TTC549 (cell line): ENCODE data around the gene LRTM2.

Source experiments
- FAIRE-seq: peaks from 2 replicates; lab custom pipeline; 2012; peaks lifted over from hg19 to GRCh38; lab: Jason Lieb, UNC

The LRTM2 gene

DNA sequence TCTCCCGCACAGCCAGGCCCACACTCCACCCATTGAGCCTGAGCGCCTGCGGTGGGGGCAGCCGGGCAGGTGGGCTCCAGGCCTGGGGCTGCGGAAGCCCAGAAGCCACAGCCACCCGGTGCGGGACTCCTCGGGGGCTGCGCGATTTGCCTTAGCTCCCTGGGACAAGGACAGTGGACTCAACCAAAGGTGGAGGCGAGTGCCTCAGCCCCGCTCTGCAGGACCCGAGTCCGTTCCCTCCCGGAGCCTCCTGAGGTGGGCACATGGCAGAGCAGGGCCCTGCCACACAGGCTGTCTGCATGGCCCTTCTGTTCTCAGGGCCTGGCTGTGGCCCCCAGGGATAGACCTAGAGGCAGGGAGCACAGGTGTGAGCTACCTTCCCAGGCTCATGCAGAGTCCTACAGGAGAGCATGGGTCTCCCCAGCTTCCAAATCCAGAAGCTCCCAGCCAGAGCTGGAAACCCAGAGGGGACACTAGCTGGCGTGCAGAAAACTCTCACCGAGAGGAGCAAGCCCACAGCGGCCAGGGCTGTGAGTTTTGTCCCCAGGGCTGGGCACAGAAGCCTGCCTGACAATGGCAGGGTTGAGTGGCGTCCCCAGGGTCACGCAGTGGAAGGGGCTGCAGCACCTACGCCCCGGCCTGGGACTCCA is 22.2 kb upstream of the LRTM2 start:
- no peak for FAIRE-seq

DNA sequence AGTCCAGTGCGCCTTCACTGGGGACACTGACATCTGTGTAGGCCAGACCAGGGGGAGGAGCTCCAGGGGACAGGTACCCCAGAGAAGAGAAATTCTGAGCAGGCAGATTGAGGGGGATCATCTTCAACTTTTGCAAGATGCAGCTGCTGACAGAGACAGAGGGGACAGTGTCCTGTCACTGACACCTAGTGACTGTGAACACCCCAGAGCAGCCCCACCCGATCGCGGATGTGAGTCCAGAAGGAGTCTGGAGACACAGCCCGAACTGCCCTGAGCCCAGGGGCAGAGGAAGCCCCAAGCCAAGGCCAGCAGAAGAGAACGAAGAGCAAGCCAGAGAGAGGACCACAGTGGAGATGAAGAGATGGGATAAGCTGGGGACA is 21.7 kb upstream of the LRTM2 start:
- no peak for FAIRE-seq

DNA sequence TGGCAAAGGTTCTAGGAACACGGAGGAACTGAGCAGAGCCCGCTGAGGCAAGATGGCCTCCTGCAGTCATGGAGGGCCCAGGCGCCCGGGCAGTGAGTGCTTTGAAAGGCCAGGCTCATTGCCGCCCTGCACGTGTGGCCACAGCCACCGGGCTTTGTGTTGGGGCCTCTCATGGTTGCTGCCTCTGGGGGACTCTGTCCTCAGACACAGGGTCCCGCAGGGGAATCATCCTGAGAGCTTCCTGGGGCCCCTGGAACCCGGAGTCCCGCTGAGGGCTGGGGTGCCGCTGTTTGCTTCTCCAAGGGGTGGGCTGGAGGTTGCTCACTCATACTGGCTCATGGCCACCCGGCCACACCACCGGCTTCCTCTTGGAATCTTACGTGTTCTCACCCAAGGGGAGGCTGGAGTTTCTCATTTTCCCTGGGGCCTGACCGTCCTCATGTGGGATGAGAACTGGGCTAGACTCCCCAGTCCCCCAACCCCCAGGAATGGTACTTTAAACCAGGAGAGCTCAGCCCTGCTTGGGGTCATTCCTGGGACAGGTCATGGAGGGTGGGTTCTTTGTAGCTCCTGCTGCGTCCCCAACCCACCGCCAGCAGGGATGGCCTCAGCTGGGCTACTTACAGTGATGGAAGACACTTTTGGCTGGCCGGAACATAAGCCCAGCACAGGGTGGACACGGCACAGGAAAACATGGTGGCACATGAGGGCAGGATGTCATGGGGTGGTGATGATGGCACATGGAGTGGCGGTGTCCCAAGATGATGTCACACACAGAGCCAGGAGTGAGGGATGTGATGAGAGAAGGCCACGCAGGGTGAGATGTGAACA is 21.1 kb upstream of the LRTM2 start:
- no peak for FAIRE-seq

DNA sequence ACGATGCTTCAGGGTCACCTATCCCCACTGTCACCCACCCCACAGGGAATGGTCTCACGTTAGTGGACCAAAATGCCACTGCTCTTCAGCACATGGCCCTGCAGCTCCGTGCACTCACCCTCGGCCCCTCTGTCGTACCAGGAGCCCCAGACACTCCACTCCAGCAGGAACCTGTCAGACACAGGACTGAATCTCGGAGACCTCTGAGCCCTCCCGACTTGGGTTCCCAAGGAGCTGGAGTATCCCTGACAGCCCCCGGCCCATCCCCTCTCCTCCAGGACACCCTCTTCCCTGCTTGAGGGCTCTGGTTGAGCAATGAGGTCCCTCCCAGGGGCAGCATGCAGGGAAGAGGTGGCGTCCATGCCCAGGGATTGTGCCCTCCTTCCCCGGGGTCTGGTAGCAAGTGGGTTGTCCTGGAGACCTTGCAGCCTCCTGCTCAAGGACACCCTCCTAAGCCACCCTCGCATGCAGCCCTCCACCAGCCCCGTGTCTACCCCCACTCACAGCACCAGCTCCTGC is 20.4 kb upstream of the LRTM2 start:
- no peak for FAIRE-seq

DNA sequence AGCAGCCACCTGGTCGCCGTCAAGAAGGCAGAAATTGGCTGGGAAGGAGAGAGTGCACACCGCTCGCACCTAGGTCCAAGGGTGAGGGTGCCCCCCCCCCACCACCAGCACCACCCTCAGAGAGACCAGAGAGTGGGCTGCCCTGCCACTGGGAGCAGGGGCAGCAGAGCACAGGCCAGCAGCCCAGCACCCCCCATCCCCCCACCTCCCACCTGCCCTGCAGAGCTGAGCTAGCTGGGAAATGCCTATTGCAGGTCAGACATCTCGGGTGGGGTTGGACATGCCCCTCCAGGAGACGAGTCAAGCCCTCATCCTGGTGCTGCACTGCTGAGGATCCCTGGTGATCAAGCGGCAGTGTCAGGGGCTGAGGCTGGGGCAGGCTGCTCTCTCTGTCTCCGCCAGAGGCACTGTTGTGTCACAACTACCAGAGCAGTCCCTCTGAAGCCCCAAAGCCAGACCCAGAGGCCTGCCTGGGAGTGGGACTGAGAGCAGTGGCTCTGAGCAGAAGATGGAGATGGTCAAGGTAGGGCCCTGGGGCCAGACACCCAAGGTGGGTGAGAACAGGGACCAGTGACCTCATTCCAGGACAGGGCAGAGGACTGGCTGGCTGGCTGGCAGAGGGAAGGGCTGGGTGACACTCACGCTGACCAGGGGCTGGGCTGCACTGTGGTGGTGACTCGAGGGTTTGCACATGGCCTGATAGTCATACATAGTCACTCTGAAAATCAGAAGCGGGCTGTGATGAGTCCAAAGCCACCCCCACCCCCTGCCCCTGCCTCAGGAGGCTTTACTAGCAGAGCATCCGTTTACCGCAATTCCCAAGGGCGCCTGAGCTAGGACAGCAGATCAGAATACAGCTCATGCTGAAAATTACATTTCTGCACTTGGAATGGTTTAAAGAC is 19.7 kb upstream of the LRTM2 start:
- no peak for FAIRE-seq

DNA sequence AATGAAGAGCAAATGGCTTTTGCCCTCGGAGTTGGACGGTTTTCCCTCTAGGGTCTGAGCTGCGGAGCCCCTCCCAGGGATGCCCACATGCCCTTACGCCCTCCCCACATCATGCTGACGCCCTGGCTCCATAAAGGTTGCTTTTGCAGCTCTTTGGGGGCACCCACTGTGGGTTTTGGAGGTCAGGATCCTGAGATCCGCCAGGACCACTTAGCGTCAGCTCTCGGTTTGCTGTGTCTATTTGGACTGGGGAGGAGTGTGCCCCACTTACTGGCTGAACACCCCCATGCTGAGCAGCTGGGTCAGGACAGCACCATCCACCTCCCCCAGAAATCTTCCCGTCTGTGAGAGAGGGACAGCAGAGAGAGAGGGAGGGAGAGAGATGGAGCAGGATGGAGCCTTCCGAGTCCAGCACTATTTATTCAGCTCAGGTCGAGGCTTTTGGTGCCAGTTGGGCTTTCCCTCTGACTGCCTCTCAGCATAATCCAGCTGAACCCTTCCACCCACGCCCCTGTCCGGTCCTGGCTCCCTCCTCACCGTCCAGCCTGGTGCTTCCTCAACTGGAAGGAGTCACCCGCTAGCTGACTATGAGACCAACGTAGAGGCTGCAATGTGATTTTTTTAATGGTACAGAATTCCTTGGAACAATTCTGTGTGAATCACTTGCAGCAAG is 18.9 kb upstream of the LRTM2 start:
- no peak for FAIRE-seq

DNA sequence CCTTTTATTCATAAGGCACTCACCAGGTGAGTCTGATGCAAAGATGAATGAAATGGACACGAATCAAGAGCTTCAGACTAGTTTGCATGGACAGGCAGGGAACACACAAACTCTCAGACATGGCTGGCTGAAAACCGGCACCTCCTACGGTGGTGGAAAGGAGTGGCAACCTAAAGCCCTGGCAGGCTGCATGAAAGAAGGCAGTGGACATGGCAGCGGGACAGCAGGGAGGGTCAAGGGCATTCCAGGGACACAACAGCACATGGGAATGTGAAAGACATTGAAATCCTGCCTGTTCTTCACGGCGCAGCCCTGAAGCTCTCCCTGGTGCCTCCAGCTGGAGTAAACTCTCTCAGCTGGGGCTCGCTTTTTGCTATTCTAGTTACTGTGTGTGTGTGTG is 16.6 kb upstream of the LRTM2 start:
- FAIRE-seq, result no peak

DNA sequence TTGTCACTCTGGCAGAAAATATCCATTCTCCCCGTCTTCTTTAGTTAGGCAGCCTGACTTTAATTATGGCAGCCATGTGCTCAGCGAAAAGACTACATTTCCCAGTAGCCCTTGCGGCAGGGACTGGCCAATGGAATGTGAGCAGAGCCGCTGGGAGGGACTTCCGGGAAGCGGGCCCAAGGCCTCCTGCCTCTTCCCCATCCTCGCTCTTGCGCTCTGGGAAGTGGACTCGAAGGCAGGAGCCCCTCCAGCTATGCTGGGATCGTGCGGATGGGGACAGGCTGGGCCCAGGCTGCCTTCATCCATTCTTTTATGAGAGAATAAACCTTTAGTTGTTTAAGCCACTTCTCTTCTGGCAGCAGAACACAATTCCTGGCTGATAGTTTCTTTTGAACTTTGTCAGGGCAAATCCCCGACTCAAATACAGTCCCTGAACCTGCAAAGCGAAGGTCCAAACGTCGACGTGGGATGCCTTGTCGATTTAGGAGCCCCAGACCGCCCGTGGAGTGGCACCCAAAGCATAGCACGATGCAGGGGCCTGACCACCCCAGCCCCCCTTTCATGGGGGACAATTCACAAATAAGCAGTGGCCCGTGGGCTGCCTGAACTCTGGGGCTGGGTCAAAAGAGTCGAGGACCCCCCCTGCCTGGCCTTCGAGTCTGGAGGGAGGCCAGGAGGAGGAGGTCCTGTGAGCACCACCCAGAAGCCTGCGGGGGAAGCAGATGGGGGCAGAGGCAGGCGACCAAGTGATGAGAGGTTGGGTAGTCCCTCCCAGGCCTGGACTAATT is 15.6 kb upstream of the LRTM2 start:
- FAIRE-seq, result peak; percentile 59

DNA sequence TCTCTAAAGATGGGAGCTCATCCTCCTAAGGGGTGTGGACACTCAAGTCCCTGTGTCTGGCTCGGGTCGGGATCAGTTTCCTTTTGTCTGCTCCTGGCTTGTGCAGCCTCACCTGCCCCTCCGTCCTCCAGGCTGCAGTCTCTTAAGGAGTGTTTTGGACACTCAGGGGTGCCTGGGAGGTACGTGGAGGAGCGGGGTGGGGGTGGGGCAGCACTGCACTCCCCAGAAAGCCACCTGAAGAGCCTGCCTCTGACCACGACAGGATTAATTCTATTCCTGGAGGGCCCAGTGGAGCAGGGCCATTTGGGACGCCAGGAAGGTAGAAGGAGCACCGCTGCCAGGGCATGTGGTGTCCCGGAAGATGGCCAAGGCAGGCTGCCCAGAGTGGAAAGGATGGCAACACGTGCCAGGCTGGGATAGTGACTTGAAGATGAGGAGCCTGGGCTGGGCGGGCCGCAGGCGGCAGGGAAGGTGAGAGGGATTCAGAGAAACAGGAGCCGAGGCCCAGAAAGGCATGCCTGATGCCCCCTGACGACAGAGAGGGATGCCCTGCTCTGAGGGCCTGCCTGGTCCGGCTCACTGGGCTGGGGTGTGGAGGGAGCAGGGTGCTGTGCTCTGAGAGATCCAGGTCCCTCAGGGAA is 14.8 kb upstream of the LRTM2 start:
- no peak for FAIRE-seq

DNA sequence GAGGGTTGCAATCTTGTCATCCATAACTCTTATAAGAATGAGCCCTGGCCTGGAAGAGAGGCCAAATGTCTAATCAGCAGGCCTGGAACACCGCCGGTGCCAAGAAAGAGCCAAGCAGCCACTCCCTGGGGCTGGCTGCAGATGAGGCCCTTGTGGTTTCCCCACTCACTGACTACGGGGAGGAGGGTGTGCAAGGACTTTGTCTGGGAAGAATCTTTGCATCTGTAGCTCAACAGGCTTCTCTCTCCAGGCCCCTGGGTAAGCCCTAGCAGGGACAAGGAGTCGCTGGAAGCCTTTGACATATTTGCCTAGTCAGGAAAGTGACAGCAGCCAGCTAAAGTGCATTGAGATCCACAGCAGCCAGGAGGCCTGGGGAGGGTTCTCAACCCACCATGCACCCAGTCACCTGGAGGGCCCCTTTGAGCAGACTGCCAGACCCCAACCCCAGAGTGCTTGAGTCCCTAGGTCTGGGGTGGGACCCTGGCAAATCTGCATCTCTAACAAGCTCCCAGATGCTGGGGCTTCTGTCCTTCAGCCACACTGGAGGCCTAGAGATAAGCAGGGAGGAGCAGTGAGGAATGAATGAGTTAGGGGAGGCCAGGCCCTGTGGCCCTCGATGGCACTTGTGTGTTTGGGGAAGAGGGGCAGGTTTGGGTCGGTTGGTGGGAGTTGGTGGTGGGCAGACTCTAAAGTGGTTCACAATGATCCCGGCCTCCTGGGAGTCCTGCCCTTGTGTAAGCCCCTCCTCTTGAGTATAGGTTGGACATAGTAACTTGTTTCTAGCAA is 13.9 kb upstream of the LRTM2 start:
- no peak for FAIRE-seq

DNA sequence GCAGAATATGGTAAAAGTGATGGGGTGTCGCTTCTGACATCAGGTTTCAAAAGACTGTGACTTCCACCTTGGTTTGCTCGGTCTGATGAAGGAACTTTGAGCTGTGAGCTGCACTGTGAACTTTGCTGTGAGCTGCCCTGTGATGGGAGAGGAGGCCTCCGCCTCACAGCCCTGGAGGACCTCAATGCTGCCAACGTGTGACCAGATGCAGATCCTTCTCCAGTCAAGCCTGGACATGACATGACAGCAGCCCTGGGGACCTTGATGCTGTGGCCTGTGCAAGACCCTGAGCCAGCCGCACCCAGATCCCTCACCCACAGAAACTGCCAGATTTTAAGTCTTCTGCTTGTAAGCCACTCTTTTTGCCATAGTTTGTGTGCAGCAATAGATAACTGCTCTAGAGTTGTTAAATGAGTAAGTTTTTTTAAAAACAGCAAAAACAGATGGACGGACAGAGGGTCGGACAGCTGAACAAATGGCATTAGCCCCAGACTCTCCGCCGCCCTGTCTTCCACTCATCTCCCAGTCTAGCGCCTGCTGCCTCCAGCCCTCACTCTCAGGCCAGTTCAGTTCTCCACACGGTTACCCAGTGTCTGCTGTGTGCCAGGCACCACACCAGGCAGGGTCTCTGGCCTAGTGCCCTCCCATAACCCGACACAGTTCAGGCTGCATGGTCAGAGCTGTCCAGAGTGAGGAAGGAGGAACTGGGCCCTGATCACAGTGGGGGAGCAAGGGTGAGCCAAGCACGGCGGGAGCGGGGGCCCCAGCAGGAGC is 13.1 kb upstream of the LRTM2 start:
- FAIRE-seq, result no peak

DNA sequence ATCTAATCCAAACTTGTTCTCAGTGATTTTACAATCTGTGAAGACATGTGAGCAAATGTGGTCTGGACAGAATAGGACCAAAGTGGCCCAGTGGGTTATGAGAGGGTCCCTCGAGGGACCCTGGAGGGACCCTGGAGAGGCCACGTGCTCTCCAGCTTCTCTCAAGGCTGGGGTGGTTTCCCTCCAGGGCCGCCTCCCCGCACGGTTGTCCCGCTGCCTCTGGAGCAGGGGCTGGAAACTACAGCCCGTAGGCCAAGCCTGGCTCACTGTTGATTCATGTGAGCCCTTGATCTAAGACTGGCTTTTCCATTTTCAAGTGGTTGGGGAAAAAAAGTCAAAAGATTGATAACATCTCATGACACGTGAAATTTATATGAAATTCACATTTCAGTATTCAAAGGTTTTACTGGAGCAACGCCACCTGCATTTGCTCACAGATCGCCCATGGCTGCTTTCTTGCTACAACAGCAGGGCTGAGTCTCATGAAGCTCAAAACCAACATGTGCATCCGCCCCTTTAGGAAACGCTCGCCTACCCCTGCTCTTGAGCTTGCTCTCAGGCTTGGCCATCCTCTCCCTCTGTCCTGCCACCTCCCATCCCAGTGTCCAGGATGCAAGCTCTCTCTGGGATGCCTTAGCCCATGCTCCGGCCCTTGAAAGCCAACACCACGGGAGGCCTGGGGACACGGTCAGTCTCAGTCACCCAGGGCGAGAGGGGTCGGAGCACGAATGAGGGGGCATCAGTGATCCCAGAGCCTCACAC is 12.1 kb upstream of the LRTM2 start:
- no peak for FAIRE-seq

DNA sequence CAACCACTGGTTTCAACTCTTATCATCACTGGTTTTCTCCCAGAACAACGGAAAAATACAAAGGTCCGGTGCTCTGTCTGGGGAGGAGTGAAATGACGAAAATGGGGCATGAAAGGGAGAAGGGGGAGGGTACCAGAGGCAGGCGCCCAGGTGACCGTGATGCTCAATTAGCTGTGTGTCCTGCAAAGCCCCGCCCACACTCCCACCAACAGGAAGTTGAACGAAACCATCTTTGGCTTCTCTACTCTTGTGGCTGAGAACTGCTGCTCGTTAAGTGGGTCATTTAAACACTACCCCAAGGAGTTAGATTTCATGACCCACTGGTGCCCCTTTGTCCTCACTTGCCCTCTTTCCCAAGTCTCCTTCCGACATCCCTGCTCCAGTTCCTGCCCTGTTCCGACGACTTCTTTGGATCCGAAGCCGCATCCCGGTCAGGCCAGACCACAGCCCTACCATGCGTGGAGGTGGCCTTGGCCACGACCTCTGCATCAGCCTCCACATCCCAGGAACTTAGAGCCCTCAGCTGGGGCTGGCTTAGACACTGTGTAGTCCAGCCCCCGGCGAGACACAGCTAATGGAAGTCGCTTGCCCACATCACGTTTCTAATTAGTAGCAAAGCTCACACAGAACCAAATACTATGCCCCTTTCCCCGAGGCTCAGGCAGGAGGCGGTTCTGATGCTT is 11.4 kb upstream of the LRTM2 start:
- no peak for FAIRE-seq

DNA sequence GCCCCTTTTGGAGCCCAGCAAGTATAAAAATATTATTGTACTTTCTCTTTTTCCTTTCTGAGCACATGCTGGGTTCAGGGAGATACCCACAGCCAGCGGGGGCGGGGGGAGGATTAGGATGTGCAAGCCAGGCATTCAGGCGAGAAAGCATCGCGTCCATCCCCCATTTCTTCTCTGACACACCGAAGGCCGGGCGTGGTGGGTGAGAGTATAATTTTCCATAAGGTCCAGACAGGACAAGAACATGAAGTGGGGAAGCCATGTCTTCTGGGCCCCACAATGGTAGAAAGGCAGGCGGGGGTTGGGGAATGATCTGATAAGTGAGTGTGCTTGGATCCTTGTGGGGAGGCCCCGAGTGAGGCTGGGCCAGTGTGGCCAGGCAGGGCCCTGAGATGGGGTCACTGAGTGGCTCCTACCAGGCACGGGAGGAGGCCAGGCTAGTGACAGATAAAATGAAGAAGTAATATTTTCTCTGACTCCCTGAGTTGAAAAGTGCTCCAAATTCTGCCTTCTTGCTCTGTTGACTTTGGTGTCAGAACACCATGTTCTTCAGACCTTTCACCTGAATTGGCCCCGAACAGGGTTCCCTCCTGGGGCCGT is 10.7 kb upstream of the LRTM2 start:
- FAIRE-seq, result no peak

DNA sequence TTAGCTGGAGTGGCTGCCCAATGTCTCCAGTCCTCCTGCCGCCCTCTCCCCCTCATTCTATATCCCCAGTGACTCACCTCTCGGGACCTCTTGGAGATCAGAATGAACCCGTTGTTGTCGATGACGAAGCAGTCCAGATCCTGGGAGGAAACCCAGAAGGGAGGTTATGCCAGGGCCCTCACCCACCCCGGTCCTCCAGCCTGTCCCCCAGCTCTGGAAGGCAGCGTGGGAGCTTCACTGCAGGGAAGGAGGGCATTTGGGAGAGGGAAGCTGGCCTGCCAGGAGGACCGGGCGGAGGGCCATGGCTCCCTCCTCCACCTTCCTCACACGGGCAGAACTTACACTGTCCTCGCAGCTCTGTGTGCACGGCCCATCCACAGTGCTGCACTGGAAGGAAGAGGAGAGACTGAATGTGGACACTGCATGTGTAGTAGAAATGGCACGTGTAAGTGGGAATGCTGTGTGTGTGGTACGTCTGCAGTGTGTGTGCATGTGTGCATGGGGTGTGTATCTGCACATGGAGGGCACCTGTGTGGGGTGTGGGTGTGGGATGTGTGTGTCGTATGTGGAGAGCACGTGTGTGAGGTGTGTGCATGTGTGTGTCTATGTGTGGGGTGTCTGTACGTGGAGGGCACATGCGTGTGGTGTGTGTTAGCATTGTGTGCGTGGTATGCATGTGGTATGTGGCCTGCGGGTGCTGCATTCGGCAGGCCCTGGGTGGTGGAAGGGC is 10.0 kb upstream of the LRTM2 start:
- FAIRE-seq, result no peak

DNA sequence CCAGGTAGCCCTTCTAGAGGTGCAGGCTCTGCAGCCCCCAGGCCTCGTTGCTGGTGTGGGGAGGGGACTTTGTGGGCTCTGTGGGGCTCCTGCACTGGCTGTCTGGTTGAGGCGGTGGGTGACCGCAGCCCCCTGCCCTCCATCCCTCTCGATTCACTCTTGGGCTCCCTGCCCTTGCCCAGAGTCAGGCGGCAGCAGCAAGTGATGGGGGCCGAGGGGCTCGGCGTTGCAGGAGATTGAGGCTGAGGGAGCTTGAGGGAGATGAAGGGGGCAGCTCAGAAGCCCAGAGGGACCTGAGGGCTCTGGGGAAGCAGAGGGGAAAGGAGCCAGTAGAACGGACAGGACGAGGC is 9.5 kb upstream of the LRTM2 start:
- no peak for FAIRE-seq
